Measurements from ENCODE around the gene COG5.
A peak's percentile ranks its signal among the peaks of the same experiment; 100 is the strongest.

- TF ChIP-seq POLR2A (IDR thresholded peaks at IDR 0.05) (no peak), CTCF (IDR thresholded peaks at IDR 0.05 in 4 of 5, conservative IDR thresholded peaks at IDR 0.05 in 1 of 5) (peak; percentile 41 to 74 (median 55))
Measured at GRCh38 chr7:107201795-107202450, 361.8 kb downstream of the COG5 start.
